ENCODE data around the gene SASH1.

DNA sequence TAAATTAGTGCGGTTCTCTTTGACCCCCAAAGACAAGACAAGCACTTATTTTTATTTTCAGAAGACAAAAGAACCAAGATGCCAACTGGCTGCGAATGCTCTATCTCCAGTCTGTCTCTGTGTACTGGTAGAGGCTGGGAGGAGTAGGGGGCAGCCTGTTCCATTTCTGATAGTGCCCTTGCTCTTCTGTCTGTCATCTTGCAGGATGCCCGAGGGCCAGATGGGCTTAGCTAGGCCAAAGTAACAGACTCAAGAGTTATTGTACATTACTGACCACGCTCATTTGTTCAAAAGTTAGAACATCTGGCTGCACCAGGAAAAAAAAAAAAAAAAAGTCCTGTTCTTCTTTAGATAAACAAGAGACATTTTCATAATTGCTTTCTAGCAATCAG lies 206.1 kb downstream of the SASH1 start:
- TF ChIP-seq, protein P1, sequence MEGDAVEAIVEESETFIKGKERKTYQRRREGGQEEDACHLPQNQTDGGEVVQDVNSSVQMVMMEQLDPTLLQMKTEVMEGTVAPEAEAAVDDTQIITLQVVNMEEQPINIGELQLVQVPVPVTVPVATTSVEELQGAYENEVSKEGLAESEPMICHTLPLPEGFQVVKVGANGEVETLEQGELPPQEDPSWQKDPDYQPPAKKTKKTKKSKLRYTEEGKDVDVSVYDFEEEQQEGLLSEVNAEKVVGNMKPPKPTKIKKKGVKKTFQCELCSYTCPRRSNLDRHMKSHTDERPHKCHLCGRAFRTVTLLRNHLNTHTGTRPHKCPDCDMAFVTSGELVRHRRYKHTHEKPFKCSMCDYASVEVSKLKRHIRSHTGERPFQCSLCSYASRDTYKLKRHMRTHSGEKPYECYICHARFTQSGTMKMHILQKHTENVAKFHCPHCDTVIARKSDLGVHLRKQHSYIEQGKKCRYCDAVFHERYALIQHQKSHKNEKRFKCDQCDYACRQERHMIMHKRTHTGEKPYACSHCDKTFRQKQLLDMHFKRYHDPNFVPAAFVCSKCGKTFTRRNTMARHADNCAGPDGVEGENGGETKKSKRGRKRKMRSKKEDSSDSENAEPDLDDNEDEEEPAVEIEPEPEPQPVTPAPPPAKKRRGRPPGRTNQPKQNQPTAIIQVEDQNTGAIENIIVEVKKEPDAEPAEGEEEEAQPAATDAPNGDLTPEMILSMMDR (IDR thresholded peaks at IDR 0.05): no peak
- no peak for TF ChIP-seq EP300 (IDR thresholded peaks at IDR 0.05)

Measured in ovary (tissue), 3 donors.